Transverse colon (tissue), 4 donors: ENCODE measurements around the gene IDUA. TPM values are rescaled to one million over a fixed set of nuclear protein-coding genes. Genes with fewer than 3 reads are reported as not detected.

ENCODE experiments used
- DNase-seq: peaks from one replicate; pipeline ENCODE4 v3.0.0-alpha.2; 2019
- H3K27ac ChIP-seq, 4 donors: fragments of 200-600 bp; sonication (generic); 2 replicates each; pipeline ENCODE4 v1.5.1; 2016 to 2018; ENCODE audit warnings: inconsistent platforms in 4 of 4
- H3K27me3 ChIP-seq: fragments of 200-600 bp; sonication (generic); 2 replicates; pipeline ENCODE4 v1.5.1; 2017; ENCODE audit warnings: inconsistent platforms
- H3K36me3 ChIP-seq, 4 donors: fragments of 200-600 bp; sonication (generic); 2 replicates each; pipeline ENCODE4 v1.5.1; 2017 to 2019; ENCODE audit warnings: inconsistent platforms in 4 of 4
- H3K4me1 ChIP-seq, 4 donors: fragments of 200-600 bp; sonication (generic); 2 replicates each; pipeline ENCODE4 v1.5.1; 2017 to 2020; ENCODE audit warnings: inconsistent platforms in 4 of 4
- H3K4me3 ChIP-seq, 4 donors: fragments of 200-600 bp; sonication (generic); 1 replicate in 1 of 4; 2 replicates in 3 of 4; pipeline versions ENCODE4 v1.5.1 to v1.6.1; 2017 to 2019; ENCODE audit warnings: inconsistent platforms in 4 of 4
- H3K9me3 ChIP-seq, 2 donors: fragments of 200-600 bp; sonication (generic); 2 replicates each; pipeline ENCODE4 v1.5.1; 2017 to 2019; ENCODE audit warnings: inconsistent platforms in 2 of 2
- EP300 ChIP-seq: sonication (generic); formaldehyde crosslinking; IDR thresholded peaks from one replicate; pipeline ENCODE4 v1.6.1; 2017; ENCODE audit warnings: antibody characterized with exemption, low read depth
- POLR2A ChIP-seq: fragments of 450-650 bp; IDR thresholded peaks from one replicate; pipeline ENCODE4 v1.6.1; 2016; ENCODE audit warnings: antibody characterized with exemption, mild to moderate bottlenecking, moderate library complexity
- POLR2AphosphoS5 ChIP-seq, 3 donors: sonication (generic); formaldehyde crosslinking; IDR thresholded peaks; one replicate each; pipeline ENCODE4 v1.6.1; 2016; ENCODE audit warnings: antibody characterized with exemption in 3 of 3
- WGBS, 2 donors: methylation state at CpG; one replicate each; pipeline ENCODE4 v1.1.5; 2018; ENCODE audit warnings: low coverage in 1 of 2; 5-methylcytosine and 5-hydroxymethylcytosine counted together
- in situ Hi-C, 4 donors: fragments of 200-750 bp; cut with MboI; loops; one replicate each; pipeline versions ENCODE4 v1.15.0 to v1.15.1; 2017; ENCODE audit warnings: low sequenced_read_pairs in 3 of 4, low pct_ligation_motif_present in 1 of 4, low pct_unique_long_range_greater_than_20kb in 1 of 4
- intact Hi-C: fragments of 100-400 bp; cut with DNase I; formaldehyde crosslinking; loops from one replicate; pipeline ENCODE4 v1.15.1; 2023; ENCODE audit warnings: low total_unique reads
- total RNA-seq, 4 donors: library from RNA; depleted of rRNA; stranded (reverse); fragments of >200 nt; gene quantifications; one replicate each; pipeline ENCODE4 v1.1.0, GENCODE V29; 2016
- TF ChIP-seq, protein P1 (sequence below), 5 experiments: fragments of 200-600 bp in 3 of 5; fragments of 450-650 bp in 2 of 5; sonication (generic) in 3 of 5; IDR thresholded peaks; 1 replicate in 2 of 5; 2 replicates in 3 of 5; pipeline ENCODE4 v1.5.1; 2016 to 2017; ENCODE audit warnings: antibody characterized with exemption in 5 of 5, inconsistent platforms in 3 of 5, mild to moderate bottlenecking in 2 of 5, moderate library complexity in 1 of 5

The IDUA gene
- total RNA-seq, 4 donors from 2014 or later = 25.9 to 78.6 (median 40.4) TPM

DNA sequence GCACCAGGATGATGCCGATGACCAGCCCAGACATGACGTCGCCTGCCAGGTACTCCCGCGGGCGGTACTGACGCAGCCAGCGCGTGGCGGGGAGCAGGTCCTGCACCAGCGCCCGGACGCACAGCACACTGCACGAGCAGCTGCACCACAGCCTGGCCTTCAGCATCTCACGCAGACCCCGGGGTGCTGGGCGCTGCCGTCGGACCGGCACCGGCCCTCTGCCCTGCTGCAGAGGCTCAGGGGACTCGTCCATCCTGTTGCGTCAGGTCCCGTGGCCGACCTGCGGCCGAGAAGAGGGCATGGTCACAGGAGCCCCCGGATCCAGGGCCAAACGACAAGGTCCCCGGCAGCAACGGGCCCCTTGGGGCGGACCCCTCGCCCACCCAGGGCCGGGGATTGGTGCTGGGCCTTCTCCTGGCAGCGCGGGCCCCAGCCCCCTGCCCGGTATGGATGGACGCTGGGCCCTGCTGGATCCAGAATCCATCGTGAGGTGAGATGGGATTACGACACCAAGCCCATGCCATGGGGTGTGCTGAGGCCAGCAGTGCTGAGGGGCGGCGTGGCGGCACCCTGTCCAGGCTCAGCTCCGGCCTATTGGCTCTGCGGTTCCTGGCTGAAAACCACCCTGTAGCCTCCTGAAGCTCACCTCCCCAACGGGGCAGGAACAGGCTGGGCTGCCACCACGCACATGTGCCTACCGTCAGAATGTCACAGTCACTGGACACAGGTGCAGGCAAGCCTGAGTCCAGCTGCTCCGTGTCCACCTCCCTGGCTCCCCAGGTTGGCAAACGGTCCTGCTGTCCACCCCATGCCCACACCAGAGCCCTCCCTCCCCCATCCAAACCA, 4.8 kb downstream of the IDUA start:
- DNase-seq = no peak
- Histone ChIP-seq H3K27ac (peak overlapping the region; percentile 86 to 95 (median 88)), H3K4me3 (peak overlapping the region in 1 of 4 donors; percentile 7), H3K36me3 (no peaks in the 10 kb centered on the region), H3K9me3 (no peaks in the 10 kb centered on the region), H3K4me1 (peaks cover 19 to 39% (median 31%) of the 10 kb centered on the region in 4 donors), H3K27me3 (peaks cover 7% of the 10 kb centered on the region)
- intact Hi-C loops (no loop called here), in situ Hi-C loops (no loop called here)
- WGBS, 2 donors = 92% methylated on average over 44 of the region's 50 CpGs; no CpG with 5 or more reads in 1 of the 2 donors
- TF ChIP-seq EP300 (no peak), POLR2A (no peak)
- TF ChIP-seq, protein P1, sequence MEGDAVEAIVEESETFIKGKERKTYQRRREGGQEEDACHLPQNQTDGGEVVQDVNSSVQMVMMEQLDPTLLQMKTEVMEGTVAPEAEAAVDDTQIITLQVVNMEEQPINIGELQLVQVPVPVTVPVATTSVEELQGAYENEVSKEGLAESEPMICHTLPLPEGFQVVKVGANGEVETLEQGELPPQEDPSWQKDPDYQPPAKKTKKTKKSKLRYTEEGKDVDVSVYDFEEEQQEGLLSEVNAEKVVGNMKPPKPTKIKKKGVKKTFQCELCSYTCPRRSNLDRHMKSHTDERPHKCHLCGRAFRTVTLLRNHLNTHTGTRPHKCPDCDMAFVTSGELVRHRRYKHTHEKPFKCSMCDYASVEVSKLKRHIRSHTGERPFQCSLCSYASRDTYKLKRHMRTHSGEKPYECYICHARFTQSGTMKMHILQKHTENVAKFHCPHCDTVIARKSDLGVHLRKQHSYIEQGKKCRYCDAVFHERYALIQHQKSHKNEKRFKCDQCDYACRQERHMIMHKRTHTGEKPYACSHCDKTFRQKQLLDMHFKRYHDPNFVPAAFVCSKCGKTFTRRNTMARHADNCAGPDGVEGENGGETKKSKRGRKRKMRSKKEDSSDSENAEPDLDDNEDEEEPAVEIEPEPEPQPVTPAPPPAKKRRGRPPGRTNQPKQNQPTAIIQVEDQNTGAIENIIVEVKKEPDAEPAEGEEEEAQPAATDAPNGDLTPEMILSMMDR (IDR thresholded peaks at IDR 0.05) = no peak

DNA sequence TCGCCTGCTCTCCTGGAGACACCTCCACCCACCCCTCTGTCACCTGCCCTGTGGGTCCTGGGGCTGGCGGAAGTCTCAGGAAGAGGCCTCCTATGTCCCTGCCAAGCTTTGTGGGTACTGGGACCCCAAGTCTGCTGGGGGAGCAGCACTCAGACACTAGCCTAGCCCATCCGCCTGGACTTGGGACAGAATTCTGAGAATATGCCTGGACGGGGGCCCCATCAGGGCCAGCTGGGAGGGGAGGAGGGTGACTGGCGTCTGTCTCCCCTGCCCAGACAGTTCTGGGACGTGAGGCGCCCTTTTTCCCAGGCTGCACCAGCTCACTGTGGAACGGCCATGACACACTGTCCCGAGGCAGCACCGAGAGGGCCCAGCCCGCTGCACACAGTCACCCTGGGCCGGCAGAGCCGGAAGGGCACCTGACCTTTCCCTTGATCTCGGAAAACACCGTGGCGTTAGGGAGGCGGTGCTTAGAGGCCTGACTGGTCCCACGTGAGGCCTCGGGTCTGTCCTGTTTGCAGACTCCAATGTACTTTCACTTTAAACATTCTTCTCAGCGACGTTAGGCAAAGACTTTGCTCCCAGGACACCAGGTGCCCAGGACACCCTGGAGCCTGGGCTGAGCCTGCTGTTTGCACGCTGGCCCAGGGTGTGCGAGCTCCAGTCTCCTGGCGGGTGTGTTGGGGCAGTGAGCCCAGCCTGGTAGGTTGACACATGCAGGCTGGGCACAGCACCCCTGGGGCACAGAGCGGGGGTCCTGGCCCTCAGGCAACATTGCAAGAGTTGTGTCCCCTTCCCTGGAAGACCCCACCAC, 5.7 kb downstream of the IDUA start:
- intact Hi-C loops = no loop called here

DNA sequence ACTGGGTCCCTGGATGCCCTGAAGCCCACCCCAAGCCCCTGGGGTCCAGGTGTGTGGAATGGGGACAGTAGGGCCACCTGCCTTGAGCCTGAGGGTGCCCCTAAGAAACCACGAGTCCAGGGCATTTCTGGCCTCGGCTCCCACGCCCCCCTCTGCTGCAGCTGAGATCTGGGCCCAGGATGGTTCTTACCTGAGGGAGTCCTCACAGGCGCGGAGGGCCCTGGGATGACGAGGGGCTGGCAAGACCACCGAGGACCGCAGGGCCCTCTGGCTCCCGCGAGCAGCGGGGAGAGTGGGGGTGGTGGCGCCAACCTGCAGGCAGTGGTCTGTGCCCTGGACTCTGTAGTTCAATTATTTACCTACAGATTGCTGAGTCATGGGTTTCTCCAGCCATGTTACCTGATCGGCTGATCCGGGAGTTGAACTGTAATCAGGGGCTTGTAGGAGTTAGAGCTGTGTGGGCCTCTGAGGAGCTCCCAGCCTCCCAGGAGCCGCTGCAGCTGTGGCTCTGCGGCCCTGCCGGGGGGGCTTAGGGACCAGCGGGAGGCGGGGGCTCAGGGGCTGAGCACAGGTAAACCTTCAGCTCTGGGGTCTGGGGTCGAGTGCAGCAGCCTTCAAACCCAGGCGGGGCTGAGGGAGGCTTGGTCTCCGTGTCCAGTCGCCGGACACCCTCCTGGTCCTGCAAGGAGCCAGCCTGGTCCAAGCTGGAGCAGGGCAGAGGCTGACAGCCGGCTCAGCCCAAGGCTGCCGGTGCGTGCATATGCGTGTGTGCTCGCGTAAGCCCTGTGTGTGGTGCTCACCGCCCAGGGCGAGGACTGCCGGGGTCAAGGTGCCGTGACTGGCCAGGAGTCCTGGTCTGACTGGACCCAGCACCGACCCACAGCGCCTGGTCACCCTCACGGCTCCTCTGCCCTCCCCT, 6.5 kb downstream of the IDUA start, which contains the start of gene SLC26A1:
Gene SLC26A1 (minus strand): TSS at position 294 of the 919 bp plus-strand sequence. CDS start 1,701 bp downstream, outside the sequence.
- intact Hi-C loops (no loop called here), in situ Hi-C loops (no loop called here)
- 48% methylated on average over 36 of the region's 37 CpGs; no CpG with 5 or more reads in 1 of the 2 donors for WGBS, 2 donors
- H3K27me3 ChIP-seq = peaks cover 24% of the 10 kb centered on the region
- no peaks in the 10 kb centered on the region for H3K36me3 ChIP-seq
- no peaks in the 10 kb centered on the region for H3K9me3 ChIP-seq
- TF ChIP-seq EP300 (no peak), POLR2AphosphoS5 (IDR thresholded peaks at IDR 0.05) (no peak), POLR2A (no peak)
- TF ChIP-seq, protein P1 (IDR thresholded peaks at IDR 0.05) = no peak
- peak; percentile 52 for DNase-seq
- peaks cover 16 to 38% (median 32%) of the 10 kb centered on the region in 4 donors for H3K4me1 ChIP-seq
- peak within 1 kb of the TSS; percentile 86 to 95 (median 88) for H3K27ac ChIP-seq
- H3K4me3 ChIP-seq = peak within 1 kb of the TSS in 2 of 4 donors; percentile 2 to 24

More for the DNA sequence above, 5.7 kb downstream of the IDUA start:
- Histone ChIP-seq H3K27ac (peak overlapping the region; percentile 86 to 95 (median 88)), H3K36me3 (no peaks in the 10 kb centered on the region), H3K4me1 (peaks cover 19 to 41% (median 35%) of the 10 kb centered on the region in 4 donors), H3K27me3 (peaks cover 15% of the 10 kb centered on the region), H3K9me3 (no peaks in the 10 kb centered on the region), H3K4me3 (peak overlapping the region in 2 of 4 donors; percentile 2 to 24)
- TF ChIP-seq POLR2AphosphoS5 (IDR thresholded peaks at IDR 0.05) (peak; percentile 60 to 86 (median 73)), POLR2A (peak; percentile 72), EP300 (no peak)
- TF ChIP-seq, protein P1 (IDR thresholded peaks at IDR 0.05) = peak in 1 of 5 experiments; percentile 36
- 38% methylated on average over 22 of the region's 25 CpGs; no CpG with 5 or more reads in 1 of the 2 donors for WGBS, 2 donors
- peak; percentile 88 for DNase-seq
- in situ Hi-C loops = no loop called here
